ENCODE data around the gene LAMA5. TPM values are rescaled to one million over a fixed set of nuclear protein-coding genes. Genes with fewer than 3 reads are reported as not detected.

The LAMA5 gene
- total RNA-seq, 1 donor from 2014 or later = 601 TPM

DNA sequence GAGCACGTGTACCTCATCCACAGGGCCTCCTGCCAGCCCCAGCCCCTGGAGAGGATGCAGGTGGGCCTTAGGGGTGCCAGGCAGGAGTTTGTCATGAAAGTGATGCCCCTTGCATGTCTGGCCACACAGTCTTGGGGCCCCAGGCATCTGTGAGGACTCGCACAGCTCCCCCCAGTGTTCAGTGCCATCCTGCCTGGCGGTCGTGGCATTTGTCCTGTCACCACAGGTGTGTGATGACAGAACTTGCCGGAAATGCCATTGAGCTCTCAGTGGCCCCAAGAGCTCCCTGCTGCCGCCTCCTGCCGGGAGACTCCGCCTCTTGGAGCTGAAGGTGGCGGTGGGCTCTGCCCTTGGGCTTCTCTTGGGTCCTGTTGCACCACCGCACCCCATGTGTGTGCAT, 94.9 kb downstream of the LAMA5 start:
- TF ChIP-seq, protein P1, sequence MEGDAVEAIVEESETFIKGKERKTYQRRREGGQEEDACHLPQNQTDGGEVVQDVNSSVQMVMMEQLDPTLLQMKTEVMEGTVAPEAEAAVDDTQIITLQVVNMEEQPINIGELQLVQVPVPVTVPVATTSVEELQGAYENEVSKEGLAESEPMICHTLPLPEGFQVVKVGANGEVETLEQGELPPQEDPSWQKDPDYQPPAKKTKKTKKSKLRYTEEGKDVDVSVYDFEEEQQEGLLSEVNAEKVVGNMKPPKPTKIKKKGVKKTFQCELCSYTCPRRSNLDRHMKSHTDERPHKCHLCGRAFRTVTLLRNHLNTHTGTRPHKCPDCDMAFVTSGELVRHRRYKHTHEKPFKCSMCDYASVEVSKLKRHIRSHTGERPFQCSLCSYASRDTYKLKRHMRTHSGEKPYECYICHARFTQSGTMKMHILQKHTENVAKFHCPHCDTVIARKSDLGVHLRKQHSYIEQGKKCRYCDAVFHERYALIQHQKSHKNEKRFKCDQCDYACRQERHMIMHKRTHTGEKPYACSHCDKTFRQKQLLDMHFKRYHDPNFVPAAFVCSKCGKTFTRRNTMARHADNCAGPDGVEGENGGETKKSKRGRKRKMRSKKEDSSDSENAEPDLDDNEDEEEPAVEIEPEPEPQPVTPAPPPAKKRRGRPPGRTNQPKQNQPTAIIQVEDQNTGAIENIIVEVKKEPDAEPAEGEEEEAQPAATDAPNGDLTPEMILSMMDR (IDR thresholded peaks at IDR 0.05; ENCODE audit: unreplicated experiment) = no peak
- Mint-ChIP-seq H3K4me1 (no peaks in the 10 kb centered on the region), H3K36me3 (peaks cover 24% of the 10 kb centered on the region), H3K27ac (no peak overlapping the region), H3K9me3 (no peaks in the 10 kb centered on the region), H3K4me3 (no peak overlapping the region), H3K27me3 (ENCODE audit: low read depth) (no peaks in the 10 kb centered on the region)
- no peak for DNase-seq (ENCODE audit: low spot score in 2 of 2, unreplicated experiment in 2 of 2)

DNA sequence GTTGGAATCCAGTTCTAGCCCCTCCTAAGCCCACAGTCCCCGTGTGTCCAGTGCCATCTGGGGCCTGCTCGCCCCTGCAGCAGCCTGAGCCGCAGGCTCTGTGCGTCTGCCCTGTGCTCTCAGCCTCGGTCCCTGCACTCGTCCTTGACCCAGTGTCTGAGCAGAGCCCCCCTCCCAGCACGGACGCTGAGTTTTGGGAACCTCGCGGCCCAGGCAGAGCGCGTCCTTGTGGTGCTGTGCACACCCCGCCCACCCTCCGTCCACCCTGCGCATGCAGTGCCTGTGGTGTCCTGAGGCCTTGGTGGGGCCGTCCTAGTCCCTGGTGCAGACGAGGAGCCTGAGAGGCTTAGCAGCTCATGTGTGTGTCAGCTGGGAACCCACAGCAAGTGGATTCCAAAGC, 97.2 kb downstream of the LAMA5 start:
- H3K27me3 Mint-ChIP-seq (ENCODE audit: low read depth) = no peaks in the 10 kb centered on the region
- no peak overlapping the region for H3K4me3 Mint-ChIP-seq
- no peak overlapping the region for H3K27ac Mint-ChIP-seq
- no peak for DNase-seq (ENCODE audit: low spot score in 2 of 2, unreplicated experiment in 2 of 2)
- no peaks in the 10 kb centered on the region for H3K4me1 Mint-ChIP-seq
- peaks cover 39% of the 10 kb centered on the region for H3K36me3 Mint-ChIP-seq
- TF ChIP-seq, protein P1 (IDR thresholded peaks at IDR 0.05; ENCODE audit: unreplicated experiment) = no peak
- peaks cover 4% of the 10 kb centered on the region for H3K9me3 Mint-ChIP-seq

DNA sequence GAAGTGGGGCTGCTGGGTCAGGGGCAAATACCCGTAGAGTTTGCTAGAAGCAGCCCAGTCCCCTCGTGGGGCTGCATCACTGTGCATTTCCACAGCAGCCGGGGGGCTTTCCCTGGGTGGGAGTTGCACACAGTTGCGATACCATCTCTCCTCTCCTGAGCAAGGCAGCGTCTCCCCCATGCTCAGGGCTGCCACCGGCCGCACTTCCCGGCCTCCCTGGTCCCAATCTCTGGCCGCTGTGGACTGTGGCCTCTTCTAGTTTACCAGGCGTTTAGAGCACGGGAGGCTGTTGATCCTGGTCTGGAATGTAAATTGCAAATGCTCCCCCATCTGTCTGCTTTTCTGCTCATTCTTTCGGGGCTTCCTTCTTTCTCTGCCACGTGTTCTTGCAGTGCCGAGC, 97.7 kb downstream of the LAMA5 start:
- Mint-ChIP-seq H3K4me1 (no peaks in the 10 kb centered on the region), H3K27ac (no peak overlapping the region), H3K4me3 (no peak overlapping the region), H3K27me3 (ENCODE audit: low read depth) (no peaks in the 10 kb centered on the region), H3K36me3 (peaks cover 39% of the 10 kb centered on the region), H3K9me3 (peaks cover 7% of the 10 kb centered on the region)
- TF ChIP-seq, protein P1 (IDR thresholded peaks at IDR 0.05; ENCODE audit: unreplicated experiment) = no peak
- DNase-seq (ENCODE audit: low spot score in 2 of 2, unreplicated experiment in 2 of 2) = no peak

DNA sequence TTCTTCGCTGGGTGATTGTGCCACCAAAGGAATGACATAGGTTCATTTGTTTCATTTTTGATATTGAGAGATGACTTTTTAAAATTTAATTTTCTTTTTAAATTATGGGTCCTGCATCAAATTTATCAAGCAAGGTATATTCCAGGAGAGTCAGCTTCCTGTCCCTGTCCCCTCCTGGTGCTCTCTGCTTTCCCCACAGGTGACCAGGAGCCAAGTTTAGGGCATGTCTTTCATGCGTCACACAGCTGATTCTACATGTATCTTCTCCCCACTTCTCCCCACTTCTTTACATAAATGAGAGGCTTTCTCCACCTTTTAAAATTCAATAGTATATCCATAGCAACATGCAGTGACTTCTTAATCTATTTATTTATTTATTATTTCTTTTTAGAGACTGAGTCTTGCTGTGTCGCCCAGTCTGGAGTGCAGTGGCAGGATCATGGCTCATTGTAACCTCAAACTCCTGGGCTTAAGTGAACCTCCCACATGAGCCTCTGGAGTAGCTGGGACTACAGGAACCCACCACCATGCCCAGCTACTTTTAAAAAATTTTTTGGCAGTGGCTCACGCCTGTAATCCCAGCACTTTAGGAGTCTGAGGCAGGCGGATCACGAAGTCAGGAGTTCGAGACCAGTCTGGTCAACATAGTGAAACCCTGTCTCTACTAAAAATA, 98.7 kb downstream of the LAMA5 start:
- Mint-ChIP-seq H3K27me3 (ENCODE audit: low read depth) (no peaks in the 10 kb centered on the region), H3K4me1 (no peaks in the 10 kb centered on the region), H3K4me3 (no peak overlapping the region), H3K36me3 (peaks cover 43% of the 10 kb centered on the region), H3K27ac (no peak overlapping the region), H3K9me3 (peaks cover 7% of the 10 kb centered on the region)
- TF ChIP-seq, protein P1 (IDR thresholded peaks at IDR 0.05; ENCODE audit: unreplicated experiment) = no peak
- no peak for DNase-seq (ENCODE audit: low spot score in 2 of 2, unreplicated experiment in 2 of 2)

DNA sequence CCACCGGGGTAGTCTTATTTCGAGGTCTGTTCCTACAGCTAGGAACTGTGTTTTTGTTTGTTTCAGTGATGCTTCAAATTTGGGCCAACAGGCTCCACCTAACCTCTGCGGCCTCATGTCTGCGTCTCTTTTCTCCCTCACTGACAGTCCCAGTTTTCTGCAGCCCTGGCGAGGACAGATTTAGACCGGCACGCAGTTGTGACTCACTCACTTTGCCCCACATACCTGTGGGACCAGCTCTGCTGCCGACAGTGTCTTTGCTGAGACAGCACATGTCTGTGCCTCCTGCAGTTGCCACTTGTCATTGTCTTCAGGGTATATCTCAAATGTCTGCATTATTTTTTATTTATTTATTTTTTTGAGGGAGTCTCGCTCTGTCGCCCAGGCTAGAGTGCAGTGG, 99.6 kb downstream of the LAMA5 start:
- H3K36me3 Mint-ChIP-seq = peaks cover 44% of the 10 kb centered on the region
- no peaks in the 10 kb centered on the region for H3K4me1 Mint-ChIP-seq
- no peak overlapping the region for H3K27ac Mint-ChIP-seq
- TF ChIP-seq, protein P1 (IDR thresholded peaks at IDR 0.05; ENCODE audit: unreplicated experiment) = no peak
- no peak for DNase-seq (ENCODE audit: low spot score in 2 of 2, unreplicated experiment in 2 of 2)
- no peak overlapping the region for H3K4me3 Mint-ChIP-seq
- H3K9me3 Mint-ChIP-seq = peaks cover 7% of the 10 kb centered on the region
- no peaks in the 10 kb centered on the region for H3K27me3 Mint-ChIP-seq (ENCODE audit: low read depth)
